ENCODE results near the gene EIF4G3.

GRCh38 chr1:21217812-21218596 is 41.3 kb upstream of the EIF4G3 start:
- TF ChIP-seq POLR2A (IDR thresholded peaks at IDR 0.05), result no peak
- no peak for TF ChIP-seq CTCF (IDR thresholded peaks at IDR 0.05)
